Mucosa of descending colon (tissue), 3 donors: ENCODE measurements around the gene AKAP13. TPM values are rescaled to one million over a fixed set of nuclear protein-coding genes. Genes with fewer than 3 reads are reported as not detected.
"Not testable (repeated sequence)": the region's sequence is repeated elsewhere in the genome, so short reads cannot be mapped to it uniquely, and the experiment has no call there.

Source experiments
- ATAC-seq: fragments of 200-7000 bp; cut with Tn5 transposase; one replicate; pipeline ENCODE4 v1.9.1; 2020; ENCODE audit warnings: mild to moderate bottlenecking, moderate library complexity
- DNase-seq, 3 donors: peaks; one replicate each; pipeline ENCODE4 v3.0.0-alpha.2; 2020
- H3K36me3 ChIP-seq: fragments of 200-600 bp; one replicate; pipeline ENCODE4 v1.8.0; 2021; ENCODE audit warnings: low read depth, mild to moderate bottlenecking
- H3K4me1 ChIP-seq: fragments of 200-600 bp; one replicate; pipeline ENCODE4 v1.8.0; 2021; ENCODE audit warnings: low read depth, mild to moderate bottlenecking
- H3K4me3 ChIP-seq: fragments of 200-600 bp; one replicate; pipeline ENCODE4 v1.8.0; 2021; ENCODE audit warnings: mild to moderate bottlenecking
- H3K9me3 ChIP-seq: fragments of 200-600 bp; one replicate; pipeline ENCODE4 v1.8.0; 2021; ENCODE audit warnings: mild to moderate bottlenecking
- intact Hi-C, 2 donors: fragments of 100-400 bp; cut with DNase I in 1 of 2; cut with micrococcal nuclease in 1 of 2; formaldehyde crosslinking; loops; one replicate each; pipeline versions ENCODE4 v1.11.0 to v1.11.1; 2022; cut with DNase I, micrococcal nuclease
- total RNA-seq, 3 donors: library from RNA; stranded (reverse); fragmentation: NEBNext Ultra II Directional in 2 of 3; extraction: Animal tissue kit (Norgen Biotek cat#: 25700) in 2 of 3; gene quantifications; one replicate each; pipeline versions ENCODE4 v1.2.1 to v1.2.4, GENCODE V29; 2021 to 2023
- TF ChIP-seq, protein P1 (sequence below): fragments of 200-600 bp; IDR thresholded peaks from one replicate; pipeline ENCODE4 v1.8.0; 2022; ENCODE audit warnings: antibody characterized with exemption, mild to moderate bottlenecking
- donor health status: DM: no; HTN: no; CAD: no; lungs with moderate emphysema.
- donor health status: DM: no; HTN: no; CAD: no.
- donor health status: DM: no; HTN: yes; CAD: no.

Gene AKAP13
- total RNA-seq, 3 donors from 2014 or later: 141 to 173 (median 150) TPM

DNA sequence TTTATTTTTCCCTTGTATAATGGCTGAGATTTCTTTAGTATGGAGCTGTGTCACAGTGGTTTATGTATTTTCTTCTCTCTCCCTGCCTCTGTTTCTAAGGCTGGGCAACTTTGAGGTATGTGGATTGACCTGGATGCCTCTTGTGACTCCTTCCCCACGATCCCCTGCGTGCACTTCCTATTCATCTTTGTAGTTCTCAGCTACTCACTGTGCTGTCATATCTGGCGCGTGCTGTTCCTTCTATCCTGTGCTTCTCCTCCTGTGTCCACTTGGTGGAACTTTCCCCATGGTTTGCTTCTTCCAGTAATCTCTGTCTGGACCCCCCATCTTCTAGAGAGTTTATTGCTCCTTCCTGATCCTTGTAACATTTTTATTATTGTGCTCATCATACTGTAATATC, 97.3 kb downstream of the AKAP13 start:
- intact Hi-C loops: no loop called here
- ATAC-seq (no peak), DNase-seq (no peak)
- no peak overlapping the region for H3K4me3 ChIP-seq
- H3K9me3 ChIP-seq: no peaks in the 10 kb centered on the region
- no peaks in the 10 kb centered on the region for H3K36me3 ChIP-seq
- H3K4me1 ChIP-seq: peaks cover 6% of the 10 kb centered on the region
- TF ChIP-seq, protein P1, sequence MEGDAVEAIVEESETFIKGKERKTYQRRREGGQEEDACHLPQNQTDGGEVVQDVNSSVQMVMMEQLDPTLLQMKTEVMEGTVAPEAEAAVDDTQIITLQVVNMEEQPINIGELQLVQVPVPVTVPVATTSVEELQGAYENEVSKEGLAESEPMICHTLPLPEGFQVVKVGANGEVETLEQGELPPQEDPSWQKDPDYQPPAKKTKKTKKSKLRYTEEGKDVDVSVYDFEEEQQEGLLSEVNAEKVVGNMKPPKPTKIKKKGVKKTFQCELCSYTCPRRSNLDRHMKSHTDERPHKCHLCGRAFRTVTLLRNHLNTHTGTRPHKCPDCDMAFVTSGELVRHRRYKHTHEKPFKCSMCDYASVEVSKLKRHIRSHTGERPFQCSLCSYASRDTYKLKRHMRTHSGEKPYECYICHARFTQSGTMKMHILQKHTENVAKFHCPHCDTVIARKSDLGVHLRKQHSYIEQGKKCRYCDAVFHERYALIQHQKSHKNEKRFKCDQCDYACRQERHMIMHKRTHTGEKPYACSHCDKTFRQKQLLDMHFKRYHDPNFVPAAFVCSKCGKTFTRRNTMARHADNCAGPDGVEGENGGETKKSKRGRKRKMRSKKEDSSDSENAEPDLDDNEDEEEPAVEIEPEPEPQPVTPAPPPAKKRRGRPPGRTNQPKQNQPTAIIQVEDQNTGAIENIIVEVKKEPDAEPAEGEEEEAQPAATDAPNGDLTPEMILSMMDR: no peak

DNA sequence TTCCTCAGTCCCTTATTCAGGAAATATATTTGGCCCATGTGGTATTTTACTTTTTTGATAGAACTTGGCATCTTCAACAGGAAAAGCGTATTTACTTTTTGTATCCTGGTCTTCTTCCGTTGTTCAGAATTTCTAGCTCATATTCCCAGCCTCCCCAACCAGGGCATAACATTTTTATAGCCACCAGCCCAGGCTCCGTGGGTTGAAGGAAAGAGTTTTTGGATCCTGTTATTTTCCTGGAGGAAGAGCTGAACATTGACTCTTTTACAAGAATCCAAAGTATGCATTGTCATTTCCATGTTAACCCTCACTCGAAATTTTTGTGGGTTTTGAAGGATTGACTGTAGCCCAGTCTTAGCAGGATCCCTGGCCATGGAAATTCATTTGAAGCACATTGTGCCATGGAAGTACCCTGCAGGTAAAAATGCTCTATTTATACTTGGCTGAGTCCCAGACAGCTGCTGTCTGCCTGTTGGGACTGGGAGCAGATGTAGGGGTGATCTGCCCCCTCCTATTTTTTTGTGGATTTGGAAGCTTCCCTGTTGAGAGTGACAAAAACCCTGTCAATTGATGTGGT, 98.8 kb downstream of the AKAP13 start:
- H3K4me1 ChIP-seq: peaks cover 6% of the 10 kb centered on the region
- H3K36me3 ChIP-seq: no peaks in the 10 kb centered on the region
- no peak for DNase-seq
- no peak overlapping the region for H3K4me3 ChIP-seq
- H3K9me3 ChIP-seq: no peaks in the 10 kb centered on the region
- intact Hi-C loops: no loop called here
- TF ChIP-seq, protein P1: no peak
- no peak for ATAC-seq

DNA sequence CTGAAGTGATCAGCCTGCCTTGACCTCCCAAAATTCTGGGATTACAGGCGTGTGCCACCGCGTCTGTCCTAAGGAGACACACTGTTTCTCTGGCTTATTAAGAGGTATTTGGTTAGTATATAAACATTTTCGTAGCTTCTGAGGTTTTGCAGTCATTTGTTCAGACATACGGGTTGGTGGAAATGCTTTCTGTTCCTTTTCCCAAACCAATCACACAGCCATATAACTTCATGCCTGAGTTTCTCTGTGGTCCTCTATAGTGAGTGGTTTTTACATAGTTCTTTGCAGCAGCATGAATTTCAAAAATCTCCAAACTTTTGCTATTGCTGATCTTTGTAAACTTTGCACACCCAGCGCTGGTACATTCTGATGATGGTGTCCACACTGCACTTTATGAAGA, 100.5 kb downstream of the AKAP13 start:
- no peaks in the 10 kb centered on the region for H3K36me3 ChIP-seq
- ATAC-seq (no peak), DNase-seq (no peak)
- H3K9me3 ChIP-seq: no peaks in the 10 kb centered on the region
- TF ChIP-seq, protein P1: no peak
- intact Hi-C loops: no loop called here
- peaks cover 6% of the 10 kb centered on the region for H3K4me1 ChIP-seq
- H3K4me3 ChIP-seq: no peak overlapping the region

DNA sequence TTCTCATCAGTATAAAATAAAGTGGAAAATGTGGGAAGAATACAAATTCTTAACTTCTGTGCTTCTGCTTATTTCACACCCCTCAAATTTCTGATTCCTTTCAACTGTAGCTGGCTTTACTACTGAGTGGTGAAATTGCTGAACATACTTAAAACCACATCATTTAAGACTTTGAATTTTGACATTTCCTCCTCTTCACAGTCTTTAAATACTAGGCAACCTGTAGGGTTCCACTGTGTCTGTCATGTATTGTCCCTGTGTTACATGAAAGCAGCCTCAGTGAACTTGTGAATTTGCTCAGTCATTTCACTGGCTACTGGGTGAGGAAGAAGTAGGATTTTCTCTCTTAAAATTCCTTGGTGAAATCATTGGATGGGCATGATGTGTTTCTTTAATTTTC, 101.1 kb downstream of the AKAP13 start:
- H3K9me3 ChIP-seq, ATAC-seq, H3K4me3 ChIP-seq, H3K4me1 ChIP-seq, H3K36me3 ChIP-seq, DNase-seq, intact Hi-C loops: not testable (repeated sequence)

DNA sequence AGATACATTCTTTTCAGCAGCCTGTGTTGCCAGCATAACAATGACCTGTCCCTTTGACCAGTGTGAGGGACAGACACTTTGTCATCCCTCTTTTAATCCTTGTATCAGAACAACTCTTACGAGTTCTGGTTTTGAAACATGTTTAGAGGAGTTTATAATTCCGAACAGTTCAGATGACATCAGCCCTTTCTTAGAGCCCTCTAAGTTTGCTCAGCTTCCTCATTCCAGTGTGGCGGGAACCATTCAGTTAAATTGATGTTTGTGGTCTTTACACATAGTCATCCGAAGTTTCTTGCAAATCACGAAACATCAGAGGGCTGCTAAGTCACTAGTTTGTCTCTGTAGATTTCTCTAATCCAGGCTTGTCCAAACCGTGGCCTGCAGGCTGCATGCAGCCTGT, 102.5 kb downstream of the AKAP13 start:
- peak; percentile 56 for ATAC-seq

DNA sequence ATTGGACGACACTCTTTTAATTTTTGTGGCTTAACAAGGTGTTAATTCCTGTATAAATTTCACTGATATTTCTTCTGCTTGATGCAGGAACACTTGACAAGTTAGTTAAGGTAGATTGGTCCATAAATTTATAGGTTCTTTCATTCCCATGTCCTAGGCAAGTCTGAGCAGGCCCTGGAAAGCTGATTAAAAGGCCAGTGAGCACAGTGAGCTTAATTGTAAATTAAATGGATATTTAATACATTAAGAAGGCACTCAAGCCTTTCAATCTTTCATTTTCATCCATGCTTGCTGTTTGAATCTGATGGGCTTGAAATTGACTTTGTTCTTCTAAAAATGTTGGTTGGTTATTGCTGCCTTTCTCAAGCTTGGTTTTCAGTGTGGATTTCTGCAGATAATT, 103.6 kb downstream of the AKAP13 start:
- H3K9me3 ChIP-seq, H3K4me3 ChIP-seq, DNase-seq, ATAC-seq, H3K4me1 ChIP-seq, intact Hi-C loops, H3K36me3 ChIP-seq: not testable (repeated sequence)

More for the DNA sequence above, 102.5 kb downstream of the AKAP13 start:
- intact Hi-C loops: no loop called here
- TF ChIP-seq, protein P1: no peak
- no peak overlapping the region for H3K4me3 ChIP-seq
- DNase-seq: no peak
- no peaks in the 10 kb centered on the region for H3K9me3 ChIP-seq
- no peaks in the 10 kb centered on the region for H3K36me3 ChIP-seq
- H3K4me1 ChIP-seq: peaks cover 6% of the 10 kb centered on the region

DNA sequence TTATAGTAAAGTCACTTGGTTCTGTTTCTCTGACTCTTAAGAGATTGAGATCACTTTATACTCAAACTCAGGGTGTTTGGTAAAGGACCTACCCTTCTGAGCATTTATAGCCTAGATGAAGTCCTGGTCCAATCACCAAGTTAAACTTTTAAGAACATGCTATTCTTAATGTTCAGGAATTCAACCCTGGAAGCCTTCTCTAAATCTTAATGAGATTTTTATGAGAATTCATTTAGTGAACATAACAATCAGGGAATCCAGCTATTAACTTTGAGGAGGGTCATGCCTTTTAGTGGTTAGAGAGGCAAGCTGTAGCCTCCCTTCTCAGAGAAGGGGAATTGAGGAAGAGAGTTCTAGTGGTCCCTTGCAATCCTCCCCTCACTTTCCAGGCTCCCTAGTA, 104.5 kb downstream of the AKAP13 start:
- DNase-seq, H3K4me3 ChIP-seq, intact Hi-C loops, H3K36me3 ChIP-seq, ATAC-seq, H3K4me1 ChIP-seq, H3K9me3 ChIP-seq: not testable (repeated sequence)
